KOPT-K1 (cell line): ENCODE measurements around the gene ZEB1.
A peak's percentile ranks its signal among the peaks of the same experiment; 100 is the strongest.

ENCODE experiments used
- H3K27ac ChIP-seq: fragments of 200-600 bp; sonication (generic); 2 replicates; pipeline ENCODE4 v1.5.1; 2016; ENCODE audit warnings: antibody characterized with exemption, mild to moderate bottlenecking, low read depth, low read length; ENCODE audit not compliant: poor library complexity, severe bottlenecking
- H3K36me3 ChIP-seq: fragments of 200-600 bp; sonication (generic); 2 replicates; pipeline ENCODE4 v1.5.1; 2017; ENCODE audit warnings: antibody characterized with exemption, mild to moderate bottlenecking, low read length, moderate library complexity; ENCODE audit not compliant: insufficient read depth
- H3K9me3 ChIP-seq: fragments of 200-600 bp; sonication (generic); 2 replicates; pipeline ENCODE4 v1.5.1; 2017; ENCODE audit warnings: antibody characterized with exemption, low read length, mild to moderate bottlenecking; ENCODE audit not compliant: insufficient read depth, poor library complexity, severe bottlenecking

Gene ZEB1

DNA sequence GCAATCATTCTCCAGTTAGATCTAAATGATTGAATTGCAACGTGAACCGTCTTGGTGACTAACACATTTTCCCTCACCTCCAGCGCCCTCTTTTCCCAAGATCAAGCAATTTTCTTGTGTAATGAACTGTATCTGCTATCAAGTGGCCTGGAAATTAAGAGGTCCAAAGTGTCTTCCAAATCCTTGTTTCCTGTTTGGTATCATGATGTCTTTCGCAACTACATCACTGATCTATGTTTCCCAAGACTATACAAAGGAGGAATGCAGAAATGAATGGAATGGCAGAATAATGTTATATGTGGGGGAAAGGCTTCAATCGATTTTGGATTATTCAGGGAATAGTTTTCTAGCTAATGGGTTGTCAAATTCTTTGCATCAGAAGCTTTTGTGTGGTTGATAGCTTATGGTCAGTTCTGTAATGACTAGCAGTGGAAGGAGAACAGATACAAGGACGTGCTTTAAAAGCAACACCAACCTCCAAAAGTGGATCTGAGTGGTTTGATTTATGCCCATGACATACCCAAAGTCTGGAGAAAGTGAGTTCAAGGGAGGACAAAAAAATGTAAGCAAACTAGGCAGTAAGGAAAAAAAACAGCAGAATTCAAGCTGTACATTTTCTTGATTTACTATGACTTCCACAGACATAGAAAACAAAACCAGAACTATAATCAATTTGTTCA lies 14.6 kb upstream of the ZEB1 start:
- H3K27ac ChIP-seq, result no peak overlapping the region
- no peaks in the 10 kb centered on the region for H3K36me3 ChIP-seq
- H3K9me3 ChIP-seq, result no peaks in the 10 kb centered on the region

DNA sequence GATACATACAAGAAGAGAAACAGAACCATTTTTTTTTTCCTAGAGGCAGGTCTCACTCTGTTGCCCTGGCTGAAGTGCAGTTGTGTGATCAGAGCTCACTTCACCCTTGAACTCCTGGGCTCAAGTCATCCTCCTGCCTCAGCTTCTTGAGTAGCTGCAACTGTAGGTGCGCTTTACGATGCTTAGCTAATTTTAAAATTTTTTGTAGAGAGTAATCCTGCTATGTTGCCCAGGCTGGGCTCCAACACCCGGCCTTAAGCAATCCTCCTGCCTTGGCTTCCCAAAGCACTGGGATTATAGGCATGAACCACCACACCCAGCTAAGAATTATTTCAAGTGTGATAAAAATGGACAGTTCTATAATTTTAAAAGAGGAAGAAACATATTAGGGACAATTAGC lies 5.6 kb upstream of the ZEB1 start:
- no peak overlapping the region for H3K27ac ChIP-seq
- no peaks in the 10 kb centered on the region for H3K9me3 ChIP-seq
- no peaks in the 10 kb centered on the region for H3K36me3 ChIP-seq

DNA sequence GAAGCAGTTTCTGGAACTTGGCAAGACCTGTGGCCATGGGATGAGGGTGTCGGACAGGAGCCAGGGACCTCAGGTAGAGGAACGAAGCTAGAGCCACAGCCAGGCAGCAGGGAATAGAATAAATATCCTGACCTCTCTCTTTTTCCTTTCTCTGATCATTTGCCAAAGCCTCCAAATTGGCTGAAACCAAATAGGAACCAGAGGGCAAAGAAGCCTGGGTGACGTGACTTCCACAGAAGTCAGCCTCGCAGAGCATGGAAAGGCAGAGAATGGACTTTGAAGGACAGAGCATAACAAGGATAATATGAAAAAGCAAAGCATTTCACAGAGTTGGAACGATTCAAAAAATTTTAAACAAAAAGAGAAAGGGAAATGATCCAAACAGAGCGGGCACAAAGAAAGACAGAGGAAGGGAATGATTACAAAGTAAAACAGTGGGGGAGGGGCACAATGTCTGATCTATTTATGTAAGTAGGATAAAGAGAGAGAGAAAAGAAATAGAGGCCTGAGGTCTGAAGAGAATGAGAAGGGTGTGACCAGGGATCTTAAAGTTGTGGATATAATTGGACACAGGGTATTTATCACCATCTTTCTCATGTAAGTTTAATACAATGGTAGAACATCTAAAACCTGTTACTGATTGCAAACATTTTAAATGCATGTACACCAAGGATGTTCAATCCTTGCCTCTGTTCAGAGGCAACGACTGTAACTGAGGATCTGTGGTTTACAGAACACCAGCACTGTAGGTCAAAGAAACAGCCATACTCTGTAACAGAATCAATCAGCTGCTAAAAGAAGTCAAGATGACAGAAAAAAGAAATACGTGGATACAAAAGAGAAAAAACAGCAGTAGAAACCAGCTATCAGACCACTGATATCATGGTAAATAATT lies 4.5 kb upstream of the ZEB1 start:
- Histone ChIP-seq H3K27ac (peak overlapping the region; percentile 41), H3K36me3 (no peaks in the 10 kb centered on the region), H3K9me3 (no peaks in the 10 kb centered on the region)

DNA sequence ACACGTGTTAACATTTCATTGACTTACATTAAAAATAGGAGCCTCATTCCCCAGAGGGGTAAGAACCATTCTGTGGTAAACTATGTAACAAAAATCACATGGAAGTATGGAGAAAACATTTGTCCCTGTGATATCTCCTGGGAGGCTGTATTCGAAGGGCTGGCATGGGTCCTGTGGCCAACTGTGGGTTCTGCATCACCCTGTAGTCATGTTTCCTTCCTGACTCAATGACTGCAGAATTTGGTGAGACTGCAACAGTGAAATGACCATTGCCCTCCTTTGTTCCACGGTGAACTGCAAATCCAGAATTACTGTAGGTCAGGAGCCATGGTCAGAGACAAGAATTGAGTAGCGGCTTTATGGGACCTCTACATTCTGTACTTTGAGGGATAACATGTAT lies 3.6 kb upstream of the ZEB1 start:
- Histone ChIP-seq H3K27ac (peak overlapping the region; percentile 41), H3K9me3 (no peaks in the 10 kb centered on the region)

GRCh38 chr10:31317171-31317570 lies 1.8 kb upstream of the ZEB1 start:
- no peaks in the 10 kb centered on the region for H3K36me3 ChIP-seq
- H3K9me3 ChIP-seq, result no peaks in the 10 kb centered on the region
- H3K27ac ChIP-seq, result peak overlapping the region; percentile 22

More for the DNA sequence above, 3.6 kb upstream of the ZEB1 start:
- no peaks in the 10 kb centered on the region for H3K36me3 ChIP-seq

DNA sequence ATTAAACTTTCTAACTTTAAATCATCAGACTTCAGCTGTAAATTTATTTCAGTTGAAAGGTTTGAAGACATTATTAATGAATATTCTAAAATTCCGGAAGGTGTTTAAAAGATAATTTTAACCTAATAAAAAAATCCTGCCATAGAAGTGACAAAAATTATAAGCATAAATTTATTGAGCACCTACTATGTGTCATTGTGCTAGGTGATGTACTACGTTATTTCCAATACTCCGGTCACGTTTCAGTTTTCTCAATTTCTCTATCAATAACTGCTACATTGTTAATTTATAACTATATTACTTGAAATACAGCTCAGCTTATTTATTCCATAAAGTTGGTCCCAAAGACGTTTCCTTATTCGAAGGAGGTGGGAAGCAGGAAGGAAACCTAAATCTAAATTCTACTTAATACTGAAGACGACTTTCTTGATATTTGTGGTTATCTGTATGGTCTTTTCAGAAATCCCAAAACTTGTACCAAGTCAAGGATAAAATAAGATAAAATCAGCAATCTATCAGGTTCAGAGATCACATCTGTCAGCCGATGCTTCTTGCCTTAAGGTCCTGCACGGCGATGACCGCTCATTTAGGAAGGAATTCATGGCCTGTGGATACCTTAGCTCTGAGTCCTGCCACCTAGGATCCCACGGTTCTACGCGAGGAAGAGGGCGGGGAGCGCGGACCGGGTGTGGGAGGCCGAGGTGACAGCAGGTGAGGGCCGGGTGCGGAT lies 1.2 kb upstream of the ZEB1 start:
- peak overlapping the region; percentile 99 for H3K27ac ChIP-seq

DNA sequence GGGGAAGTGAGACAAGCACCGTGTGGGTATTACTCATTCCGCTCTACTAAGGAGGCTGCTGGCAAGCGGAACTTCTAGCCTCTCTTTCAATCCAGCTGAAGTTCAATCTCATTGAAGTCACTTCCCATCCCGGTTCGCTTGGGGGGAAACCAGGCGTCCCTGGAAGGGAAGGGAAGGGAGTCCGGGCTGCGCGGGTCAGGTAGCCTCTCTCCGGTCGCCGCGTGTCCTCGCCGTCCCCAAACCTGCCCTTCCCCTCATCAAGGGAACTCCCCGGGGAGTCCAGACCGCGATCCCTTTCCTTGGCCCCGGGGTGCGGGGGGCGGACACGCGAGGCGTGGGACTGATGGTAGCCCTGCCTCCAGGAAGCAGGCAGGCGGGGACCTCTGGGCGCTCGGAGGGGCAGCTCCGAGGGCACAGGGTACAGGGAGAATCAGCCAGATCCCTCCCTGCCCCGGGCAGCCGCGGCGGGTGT lies 598 bp upstream of the ZEB1 start:
- H3K36me3 ChIP-seq, result no peaks in the 10 kb centered on the region
- H3K27ac ChIP-seq, result peak overlapping the region; percentile 99

More for the DNA sequence above, 1.2 kb upstream of the ZEB1 start:
- no peaks in the 10 kb centered on the region for H3K36me3 ChIP-seq
- H3K9me3 ChIP-seq, result no peaks in the 10 kb centered on the region

DNA sequence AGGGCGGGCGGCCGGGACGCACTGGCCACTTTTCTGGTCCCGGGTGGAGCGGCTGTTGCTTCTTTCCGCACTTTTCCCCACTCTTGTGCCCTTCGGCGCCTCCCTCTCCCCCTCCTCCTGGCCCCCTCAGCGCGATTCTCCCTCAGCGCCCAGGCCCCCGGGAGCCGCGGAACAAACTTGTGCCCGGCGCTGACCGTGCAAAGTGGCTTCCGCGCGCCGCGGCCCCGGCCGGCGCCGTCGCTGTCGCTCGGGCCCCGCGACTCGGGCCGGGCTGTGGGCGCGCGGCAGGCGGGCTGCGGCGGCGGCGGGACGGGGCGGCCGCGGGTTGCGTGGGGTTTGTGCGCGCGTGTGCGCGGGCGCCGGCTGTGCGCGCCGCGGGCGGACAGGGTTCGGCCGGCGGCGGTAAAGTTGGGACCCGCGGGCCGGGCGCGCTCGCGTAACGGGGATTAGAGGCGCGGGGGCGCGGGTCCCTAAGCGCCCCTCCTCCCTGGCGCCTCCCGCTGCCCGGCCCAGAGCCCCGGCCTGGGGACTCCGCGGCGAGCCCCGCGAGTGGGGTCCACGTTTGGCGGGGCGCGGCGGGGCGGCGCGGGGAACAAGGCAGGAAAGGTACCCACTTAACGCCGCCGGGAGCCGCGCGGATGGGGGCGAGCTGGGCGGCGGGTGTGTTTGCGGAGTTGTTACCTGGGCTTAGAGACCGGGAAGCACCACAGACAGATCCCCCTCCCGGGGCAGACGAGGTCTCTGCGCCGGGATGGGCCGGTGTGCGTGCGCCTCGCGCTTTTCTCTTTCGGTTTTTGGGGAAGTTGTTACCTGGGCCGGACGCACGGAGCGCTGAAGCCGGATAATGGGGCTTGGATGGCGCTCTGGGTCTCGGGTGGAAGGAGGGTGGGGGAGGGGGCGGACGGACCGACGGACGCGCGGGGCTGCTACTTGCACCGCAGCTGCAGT lies 860 bp downstream of the ZEB1 start:
- Histone ChIP-seq H3K36me3 (no peaks in the 10 kb centered on the region), H3K27ac (peak overlapping the region; percentile 99), H3K9me3 (no peaks in the 10 kb centered on the region)

More for the DNA sequence above, 598 bp upstream of the ZEB1 start:
- H3K9me3 ChIP-seq, result no peaks in the 10 kb centered on the region

DNA sequence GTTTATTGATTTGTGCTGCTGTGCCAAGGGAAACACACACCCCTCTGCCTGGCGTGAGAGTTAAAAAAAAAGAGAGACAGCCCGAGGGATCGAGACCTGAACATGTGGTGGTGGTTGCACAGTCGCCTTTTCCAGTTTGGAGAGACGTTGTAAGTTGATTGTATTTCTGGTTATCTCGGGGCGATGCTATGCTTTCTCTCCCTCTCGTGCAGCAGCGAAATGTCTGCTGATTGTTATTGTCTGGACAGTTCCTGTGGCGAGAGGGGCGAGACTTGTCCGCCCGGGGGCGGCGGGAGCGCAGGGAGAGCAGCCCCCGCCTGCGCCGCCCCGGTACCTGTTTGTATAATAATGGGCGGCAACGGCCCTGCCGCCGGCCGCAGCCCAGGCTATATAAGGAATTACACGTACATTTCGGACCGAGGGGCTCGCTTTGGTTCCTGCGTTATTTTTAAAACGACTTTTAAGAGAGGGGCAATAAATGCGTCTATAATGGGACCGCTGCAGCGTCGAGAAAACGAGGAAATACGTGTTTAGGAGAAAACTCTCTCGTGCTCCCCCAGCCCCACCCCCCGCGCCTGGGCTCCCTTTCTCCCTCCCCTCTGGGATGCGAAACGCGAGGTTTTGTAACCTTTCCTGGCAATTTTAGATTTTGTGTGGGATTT lies 1.7 kb downstream of the ZEB1 start:
- H3K27ac ChIP-seq, result peak overlapping the region; percentile 99
- H3K9me3 ChIP-seq, result no peaks in the 10 kb centered on the region
- H3K36me3 ChIP-seq, result no peaks in the 10 kb centered on the region

DNA sequence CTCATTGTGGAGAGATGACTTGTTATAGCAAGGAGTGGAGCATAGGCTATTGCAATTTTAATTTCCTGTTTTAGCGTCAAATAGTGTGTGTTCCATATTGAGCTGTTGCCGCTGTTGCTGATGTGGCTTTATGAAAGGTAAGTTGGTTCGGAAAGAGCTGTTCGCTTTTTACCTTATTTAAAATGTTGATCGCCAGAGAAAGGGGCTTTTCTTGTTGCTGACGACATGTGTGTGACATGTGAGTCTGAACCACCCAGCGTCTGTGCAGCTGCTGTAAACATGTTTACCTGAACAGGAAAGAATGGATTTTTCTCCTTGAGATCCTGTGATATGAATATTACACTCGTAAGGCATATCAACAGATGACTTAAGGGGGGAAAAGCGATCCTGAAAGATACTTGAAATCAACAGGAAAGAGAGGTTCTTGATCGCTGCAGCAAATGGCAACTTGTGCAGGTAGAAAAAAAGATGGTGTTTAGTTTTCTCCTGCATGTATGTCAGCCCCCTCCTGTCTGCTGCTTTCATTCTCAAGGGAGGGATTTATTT lies 2.5 kb downstream of the ZEB1 start:
- Histone ChIP-seq H3K36me3 (no peaks in the 10 kb centered on the region), H3K9me3 (no peaks in the 10 kb centered on the region), H3K27ac (peak overlapping the region; percentile 99)

- no peaks in the 10 kb centered on the region for H3K36me3 ChIP-seq
- no peaks in the 10 kb centered on the region for H3K9me3 ChIP-seq
- no peak overlapping the region for H3K27ac ChIP-seq
These were observed 3.6 kb downstream of the ZEB1 start for GRCh38 chr10:31322647-31323046.

GRCh38 chr10:31340343-31340742 lies 21.3 kb downstream of the ZEB1 start:
- Histone ChIP-seq H3K27ac (no peak overlapping the region), H3K36me3 (peaks cover 5% of the 10 kb centered on the region), H3K9me3 (no peaks in the 10 kb centered on the region)

DNA sequence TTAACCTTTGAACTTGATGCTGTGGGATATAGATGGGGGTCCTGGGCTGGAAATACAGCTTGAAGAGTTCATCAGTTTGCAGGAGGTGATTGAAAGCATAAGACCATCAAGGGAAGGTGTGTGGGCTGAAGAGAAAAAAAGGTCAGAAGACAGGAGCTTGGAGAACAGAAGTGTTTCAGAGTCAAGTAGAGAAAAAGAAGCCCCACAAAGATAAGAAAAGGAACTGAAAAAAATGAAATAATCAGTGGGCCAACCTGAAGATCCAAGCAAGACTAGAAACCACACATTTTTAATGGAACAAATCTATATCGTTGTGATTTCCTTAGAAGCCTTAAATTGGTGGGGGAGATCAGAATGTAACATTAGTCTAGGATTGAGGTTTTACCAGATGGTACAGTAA lies 22.5 kb downstream of the ZEB1 start:
- Histone ChIP-seq H3K36me3 (peaks cover 5% of the 10 kb centered on the region), H3K27ac (no peak overlapping the region), H3K9me3 (no peaks in the 10 kb centered on the region)
